GM12891 (cell line): ENCODE measurements around the gene PSMB2.

Experiments used
- DNase-seq: peaks from one replicate; pipeline ENCODE4 v3.0.0; 2011; ENCODE audit warnings: low spot score; ENCODE audit not compliant: insufficient read length
- FAIRE-seq: peaks from 2 replicates; lab custom pipeline; 2011; peaks lifted over from hg19 to GRCh38; lab: Jason Lieb, UNC
- PAX5 ChIP-seq: IDR thresholded peaks from 2 replicates; pipeline ENCODE4 v1.6.1; 2011; ENCODE audit warnings: low read length, moderate library complexity, mild to moderate bottlenecking; ENCODE audit not compliant: insufficient read depth, severe bottlenecking
- POLR2A ChIP-seq: IDR thresholded peaks from 2 replicates; pipeline ENCODE4 v1.6.1; 2011; ENCODE audit warnings: low read depth, low read length, control low read depth
- POLR2AphosphoS5 ChIP-seq: IDR thresholded peaks from 2 replicates; pipeline ENCODE4 v1.6.1; 2011; ENCODE audit warnings: low read depth, low read length, control low read depth
- POU2F2 ChIP-seq: IDR thresholded peaks from 2 replicates; pipeline ENCODE4 v1.6.1; 2011; ENCODE audit warnings: low read depth, mild to moderate bottlenecking, control low read depth, low read length, moderate library complexity
- SPI1 ChIP-seq: IDR thresholded peaks from 2 replicates; pipeline ENCODE4 v1.6.1; 2011; ENCODE audit warnings: low read depth, low read length, control low read depth
- TAF1 ChIP-seq: IDR thresholded peaks from 2 replicates; pipeline ENCODE4 v1.6.1; 2011; ENCODE audit warnings: low read depth, low read length, control low read depth

Gene PSMB2

GRCh38 chr1:35666216-35666615 is 24.9 kb upstream of the PSMB2 start:
- DNase-seq (no peak), FAIRE-seq (no peak)
- no peak for TF ChIP-seq POU2F2
- TF ChIP-seq POLR2A = no peak
- no peak for TF ChIP-seq PAX5
- TF ChIP-seq TAF1 = no peak
- TF ChIP-seq POLR2AphosphoS5 = no peak
- no peak for TF ChIP-seq SPI1

DNA sequence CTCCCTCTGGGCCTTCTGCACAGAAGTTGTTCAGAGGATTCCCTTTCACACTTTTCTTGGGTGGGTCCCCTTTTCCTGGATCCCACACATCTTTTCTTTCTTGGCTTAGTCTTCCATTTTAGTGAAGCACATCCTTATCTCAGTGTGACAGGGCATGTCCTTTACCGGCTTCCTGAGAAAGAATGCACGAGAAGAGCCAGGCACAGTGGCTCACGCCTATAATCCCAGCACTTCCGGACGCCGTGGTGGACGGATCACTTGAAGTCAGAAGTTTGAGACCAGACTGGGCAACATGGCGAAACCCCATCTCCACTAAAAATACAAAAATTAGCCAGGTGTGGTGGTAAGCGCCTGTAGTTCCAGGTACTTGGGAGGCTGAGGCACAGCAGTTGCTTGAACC is 22.1 kb upstream of the PSMB2 start:
- DNase-seq (no peak), FAIRE-seq (no peak)
- TF ChIP-seq SPI1 (no peak), TAF1 (no peak), POU2F2 (no peak), POLR2A (no peak), POLR2AphosphoS5 (no peak), PAX5 (no peak)

- FAIRE-seq (no peak), DNase-seq (no peak)
- TF ChIP-seq POLR2A = no peak
Observed at GRCh38 chr1:35661474-35661795, 20.1 kb upstream of the PSMB2 start.

GRCh38 chr1:35660581-35661473 is 19.5 kb upstream of the PSMB2 start:
- no peak for DNase-seq
- TF ChIP-seq TAF1 = no peak
- TF ChIP-seq POU2F2 = no peak
- TF ChIP-seq POLR2AphosphoS5 = no peak
- TF ChIP-seq SPI1 = no peak
- no peak for TF ChIP-seq PAX5
- TF ChIP-seq POLR2A = no peak
- FAIRE-seq = no peak

DNA sequence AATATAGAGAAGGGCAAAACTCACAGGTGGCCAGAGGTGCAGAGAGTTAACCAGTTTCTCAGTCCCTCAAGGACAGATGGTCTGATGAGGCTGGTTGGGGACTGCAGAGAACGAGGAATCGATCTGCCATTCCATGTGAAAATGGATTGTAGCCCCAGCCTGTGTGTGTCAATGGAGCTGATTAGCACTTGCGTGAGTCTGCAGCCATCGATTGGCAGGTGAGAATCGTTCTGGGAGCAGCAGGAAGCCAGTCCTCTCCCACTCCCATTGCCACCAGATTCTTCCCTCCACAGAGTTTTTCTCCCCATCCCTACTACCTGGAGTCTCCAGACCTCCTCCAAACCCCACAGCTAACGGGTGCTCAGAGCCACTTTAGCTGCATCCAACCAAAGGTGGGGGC is 18.3 kb upstream of the PSMB2 start:
- no peak for DNase-seq
- no peak for TF ChIP-seq POLR2AphosphoS5
- TF ChIP-seq TAF1 = no peak
- TF ChIP-seq SPI1 = no peak
- no peak for TF ChIP-seq POLR2A
- no peak for TF ChIP-seq PAX5
- TF ChIP-seq POU2F2 = no peak
- FAIRE-seq = no peak

GRCh38 chr1:35657851-35658250 is 16.5 kb upstream of the PSMB2 start:
- FAIRE-seq (no peak), DNase-seq (no peak)
- TF ChIP-seq POLR2AphosphoS5 (no peak), PAX5 (no peak), POLR2A (no peak), SPI1 (no peak), POU2F2 (no peak), TAF1 (no peak)

DNA sequence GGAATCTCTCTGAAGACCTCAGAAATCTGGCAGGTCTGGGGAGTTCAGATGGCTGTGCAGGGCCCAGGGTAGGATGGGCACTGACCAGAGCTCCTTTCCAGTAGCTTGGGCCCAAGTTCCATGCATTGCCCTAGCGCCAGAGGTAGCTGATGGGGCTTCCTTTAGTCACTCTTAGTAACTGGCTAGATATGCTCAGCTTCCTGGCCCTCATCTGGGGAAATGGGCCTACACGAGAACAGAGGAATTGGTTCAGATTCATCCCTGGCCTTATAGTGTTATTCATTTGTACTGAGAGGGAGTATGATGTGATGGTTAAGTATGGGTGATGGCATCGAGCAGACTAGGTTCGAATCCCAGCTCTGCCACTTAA is 15.5 kb upstream of the PSMB2 start:
- TF ChIP-seq POLR2A (no peak), POU2F2 (no peak)
- DNase-seq (no peak), FAIRE-seq (no peak)

DNA sequence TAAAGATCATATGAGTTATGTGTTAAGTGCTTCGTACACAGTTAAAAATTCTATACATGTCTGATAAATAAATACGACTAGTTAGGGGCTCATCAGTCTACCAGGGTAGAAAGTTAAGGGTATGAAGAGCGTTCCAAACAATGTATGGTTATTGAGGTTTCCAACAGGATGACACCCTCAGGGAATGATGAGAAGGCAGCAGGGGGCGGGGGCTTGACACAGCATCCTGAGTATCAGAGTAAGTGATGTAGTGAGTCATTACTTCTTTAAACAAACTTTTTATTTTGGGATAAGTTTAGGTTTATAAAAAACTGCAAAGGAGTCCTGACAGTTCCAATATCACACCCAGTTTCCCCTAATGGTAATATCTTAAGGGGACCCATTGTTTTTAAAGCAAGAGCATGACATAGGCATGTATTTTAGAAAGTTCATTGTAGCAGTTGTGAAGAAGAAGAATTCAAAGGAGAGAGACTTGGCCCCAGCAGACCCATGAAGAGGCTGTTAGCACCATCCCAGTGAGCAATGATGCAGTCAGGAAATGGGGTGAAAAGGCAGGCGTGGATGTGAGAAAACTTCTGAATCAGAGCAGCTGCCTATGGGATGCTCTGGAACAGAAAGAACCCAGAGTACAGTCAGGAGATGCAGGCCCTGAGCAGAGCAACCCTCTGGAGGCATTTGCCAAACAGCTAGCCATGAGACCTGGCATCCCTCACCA is 15.0 kb upstream of the PSMB2 start:
- TF ChIP-seq POLR2AphosphoS5 (no peak), POLR2A (no peak), TAF1 (no peak), POU2F2 (no peak), PAX5 (no peak), SPI1 (no peak)
- FAIRE-seq = no peak
- DNase-seq = no peak

- FAIRE-seq = no peak
- DNase-seq = no peak
- TF ChIP-seq SPI1 (no peak), PAX5 (no peak), POU2F2 (no peak), POLR2A (no peak), POLR2AphosphoS5 (no peak), TAF1 (no peak)
Observed at GRCh38 chr1:35655196-35655595, 13.9 kb upstream of the PSMB2 start.

DNA sequence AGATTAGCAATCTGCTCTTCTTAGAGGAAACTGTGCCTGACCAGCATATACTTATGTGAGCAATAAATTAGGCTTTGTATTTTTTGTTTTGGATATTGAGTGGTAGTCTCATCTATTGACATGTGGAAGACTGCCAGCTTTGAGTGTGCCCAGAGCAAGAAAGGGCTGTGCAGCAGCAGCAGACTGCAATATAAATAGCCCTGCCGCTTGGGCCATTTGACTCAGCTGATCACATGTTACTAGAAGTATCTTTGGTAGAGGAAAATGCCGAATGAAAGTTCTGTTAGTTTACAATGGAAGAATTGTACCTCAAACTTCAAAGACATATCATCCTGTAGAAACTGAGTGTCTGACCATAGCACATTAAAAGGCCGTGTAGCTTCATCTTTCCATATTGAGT is 9.1 kb upstream of the PSMB2 start:
- DNase-seq (no peak), FAIRE-seq (no peak)
- no peak for TF ChIP-seq PAX5
